Measurements from ENCODE around the gene RAB11FIP3. TPM values are rescaled to one million over a fixed set of nuclear protein-coding genes. Genes with fewer than 3 reads are reported as not detected.

The RAB11FIP3 gene
- total and polyA plus RNA-seq, 2 of the 13 experiments (the other 11 are each of a cell fraction or from before 2014, with no cell fraction given) = 34.3 to 57.6 TPM

DNA sequence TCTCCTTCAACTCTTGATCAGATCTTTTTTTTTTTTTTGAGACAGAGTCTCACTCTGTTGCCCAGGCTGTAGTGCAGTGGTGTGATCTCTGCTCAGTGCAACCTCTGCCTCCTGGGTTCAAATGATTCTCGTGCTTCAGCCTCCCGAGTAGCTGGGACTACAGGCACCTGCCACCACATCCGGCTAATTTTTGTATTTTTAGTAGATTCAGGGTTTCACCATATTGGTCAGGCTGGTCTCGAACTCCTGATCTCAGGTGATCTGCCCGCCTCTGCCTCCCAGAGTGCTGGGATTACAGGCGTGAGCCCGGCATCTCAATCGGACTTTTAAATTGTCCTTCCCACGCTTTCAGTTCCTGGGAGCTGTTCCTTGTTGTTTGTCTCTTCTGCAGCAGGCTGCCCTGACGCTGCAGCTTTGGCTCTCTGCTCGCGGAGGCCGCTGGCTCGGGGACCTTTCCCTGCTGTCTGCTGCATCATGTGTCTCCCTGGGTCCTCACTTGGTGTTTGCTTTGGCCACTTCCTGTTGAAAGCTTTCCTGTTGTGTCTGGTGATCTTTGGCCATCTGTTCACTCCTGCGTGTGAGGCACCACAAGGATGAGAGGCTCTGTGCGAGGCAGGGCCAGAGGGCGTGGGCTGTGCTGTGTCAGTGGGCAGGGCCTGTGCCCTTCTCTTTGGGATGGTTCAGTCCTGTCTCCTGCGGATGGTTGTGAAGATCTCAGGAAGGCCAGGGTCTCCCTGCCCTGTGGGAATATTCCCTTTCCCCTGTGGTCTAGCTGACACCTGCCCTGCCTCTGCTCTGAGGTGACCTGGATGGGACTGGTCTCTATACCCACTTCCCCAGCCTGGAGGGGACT is 83.7 kb downstream of the RAB11FIP3 start (continued):
- TF ChIP-seq, protein P1, sequence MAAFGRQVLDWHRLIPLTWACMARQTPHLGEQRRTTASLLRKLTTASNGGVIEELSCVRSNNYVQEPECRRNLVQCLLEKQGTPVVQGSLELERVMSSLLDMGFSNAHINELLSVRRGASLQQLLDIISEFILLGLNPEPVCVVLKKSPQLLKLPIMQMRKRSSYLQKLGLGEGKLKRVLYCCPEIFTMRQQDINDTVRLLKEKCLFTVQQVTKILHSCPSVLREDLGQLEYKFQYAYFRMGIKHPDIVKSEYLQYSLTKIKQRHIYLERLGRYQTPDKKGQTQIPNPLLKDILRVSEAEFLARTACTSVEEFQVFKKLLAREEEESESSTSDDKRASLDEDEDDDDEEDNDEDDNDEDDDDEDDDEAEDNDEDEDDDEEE (CRISPR knock-in tag; IDR thresholded peaks at IDR 0.05) = 0 out of 2 replicates have a peak, but pooled peaks have one; percentile 19
- TF ChIP-seq ZNF318 (CRISPR knock-in tag; IDR thresholded peaks at IDR 0.05) (no peak), POLR2G (IDR thresholded peaks at IDR 0.05; ENCODE audit: low read depth, low read length) (peak; percentile 59), ERF (CRISPR knock-in tag; IDR thresholded peaks at IDR 0.05) (peak; percentile 98), JDP2 (CRISPR knock-in tag; IDR thresholded peaks at IDR 0.05; ENCODE audit: borderline replicate concordance) (no peak), ZMAT5 (CRISPR knock-in tag; IDR thresholded peaks at IDR 0.05; ENCODE audit: borderline replicate concordance, low read depth) (no peak), ZNF136 (CRISPR knock-in tag; IDR thresholded peaks at IDR 0.05; ENCODE audit: low read depth) (peak; percentile 82; the same call in 1 of the 2 replicates), ZNF598 (CRISPR knock-in tag; IDR thresholded peaks at IDR 0.05; ENCODE audit: borderline replicate concordance) (peak; percentile 96; the same call in 1 of the 2 replicates), SNAI1 (CRISPR knock-in tag; IDR thresholded peaks at IDR 0.05; ENCODE audit: borderline replicate concordance) (no peak), RFXANK (CRISPR knock-in tag; IDR thresholded peaks at IDR 0.05) (no peak), ZNF207 (IDR thresholded peaks at IDR 0.05; ENCODE audit: borderline replicate concordance) (no peak), RBFOX2 (IDR thresholded peaks at IDR 0.05; ENCODE audit: low read depth, low read length) (no peak), MTA1 (CRISPR knock-in tag; IDR thresholded peaks at IDR 0.05; ENCODE audit: borderline replicate concordance) (peak; percentile 91), HES4 (CRISPR knock-in tag; IDR thresholded peaks at IDR 0.05; ENCODE audit: borderline replicate concordance) (no peak)
- TF ChIP-seq, protein P2, sequence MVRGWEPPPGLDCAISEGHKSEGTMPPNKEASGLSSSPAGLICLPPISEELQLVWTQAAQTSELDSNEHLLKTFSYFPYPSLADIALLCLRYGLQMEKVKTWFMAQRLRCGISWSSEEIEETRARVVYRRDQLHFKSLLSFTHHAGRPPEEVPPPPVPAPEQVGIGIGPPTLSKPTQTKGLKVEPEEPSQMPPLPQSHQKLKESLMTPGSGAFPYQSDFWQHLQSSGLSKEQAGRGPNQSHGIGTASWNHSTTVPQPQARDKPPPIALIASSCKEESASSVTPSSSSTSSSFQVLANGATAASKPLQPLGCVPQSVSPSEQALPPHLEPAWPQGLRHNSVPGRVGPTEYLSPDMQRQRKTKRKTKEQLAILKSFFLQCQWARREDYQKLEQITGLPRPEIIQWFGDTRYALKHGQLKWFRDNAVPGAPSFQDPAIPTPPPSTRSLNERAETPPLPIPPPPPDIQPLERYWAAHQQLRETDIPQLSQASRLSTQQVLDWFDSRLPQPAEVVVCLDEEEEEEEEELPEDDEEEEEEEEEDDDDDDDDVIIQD (CRISPR knock-in tag; IDR thresholded peaks at IDR 0.05; ENCODE audit: low read depth) = no peak
- TF ChIP-seq, protein P3, sequence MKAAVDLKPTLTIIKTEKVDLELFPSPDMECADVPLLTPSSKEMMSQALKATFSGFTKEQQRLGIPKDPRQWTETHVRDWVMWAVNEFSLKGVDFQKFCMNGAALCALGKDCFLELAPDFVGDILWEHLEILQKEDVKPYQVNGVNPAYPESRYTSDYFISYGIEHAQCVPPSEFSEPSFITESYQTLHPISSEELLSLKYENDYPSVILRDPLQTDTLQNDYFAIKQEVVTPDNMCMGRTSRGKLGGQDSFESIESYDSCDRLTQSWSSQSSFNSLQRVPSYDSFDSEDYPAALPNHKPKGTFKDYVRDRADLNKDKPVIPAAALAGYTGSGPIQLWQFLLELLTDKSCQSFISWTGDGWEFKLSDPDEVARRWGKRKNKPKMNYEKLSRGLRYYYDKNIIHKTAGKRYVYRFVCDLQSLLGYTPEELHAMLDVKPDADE (CRISPR knock-in tag; IDR thresholded peaks at IDR 0.05) = no peak
